Heart left ventricle (tissue), 16 donors: ENCODE data around the gene ARFGAP1. TPM values are rescaled to one million over a fixed set of nuclear protein-coding genes. Genes with fewer than 3 reads are reported as not detected.

Experiments used
- ATAC-seq, 4 donors: fragments of 200-7000 bp; cut with Tn5 transposase; one replicate each; pipeline ENCODE4 v1.9.1; 2020 to 2022; ENCODE audit warnings: moderate library complexity in 4 of 4, mild to moderate bottlenecking in 3 of 4, moderate number of reproducible peaks in 1 of 4
- DNase-seq, 5 donors: peaks; one replicate each; pipeline ENCODE4 v3.0.0-alpha.2; 2020
- H3K27ac ChIP-seq, 12 donors: fragments of 200-600 bp; sonication (generic) in 4 of 12; one replicate each; pipeline versions ENCODE4 v1.5.0 to v1.8.0; 2016 to 2022; ENCODE audit warnings: mild to moderate bottlenecking in 2 of 12
- H3K27me3 ChIP-seq, 9 donors: fragments of 200-600 bp; sonication (generic) in 2 of 9; one replicate each; pipeline versions ENCODE4 v1.5.1 to v1.8.0; 2016 to 2022; ENCODE audit warnings: mild to moderate bottlenecking in 3 of 9
- H3K36me3 ChIP-seq, 9 donors: fragments of 200-600 bp; sonication (generic) in 2 of 9; one replicate each; pipeline versions ENCODE4 v1.5.0 to v1.8.0; 2018 to 2022; ENCODE audit warnings: mild to moderate bottlenecking in 2 of 9
- H3K4me1 ChIP-seq, 12 donors: fragments of 200-600 bp; sonication (generic) in 4 of 12; one replicate each; pipeline versions ENCODE4 v1.5.0 to v1.8.0; 2016 to 2022; ENCODE audit warnings: mild to moderate bottlenecking in 3 of 12
- H3K4me3 ChIP-seq, 12 donors: fragments of 200-600 bp; sonication (generic) in 4 of 12; one replicate each; pipeline versions ENCODE4 v1.5.0 to v1.8.0; 2017 to 2022; ENCODE audit warnings: mild to moderate bottlenecking in 9 of 12, moderate library complexity in 4 of 12
- H3K9me3 ChIP-seq, 12 donors: fragments of 200-600 bp; sonication (generic) in 4 of 12; one replicate each; pipeline versions ENCODE4 v1.5.0 to v1.8.0; 2016 to 2022; ENCODE audit warnings: mild to moderate bottlenecking in 1 of 12
- CTCF ChIP-seq, 12 donors: fragments of 200-600 bp; sonication (generic) in 4 of 12; IDR thresholded peaks; one replicate each; pipeline versions ENCODE4 v1.5.0 to v1.8.0; 2018 to 2022; ENCODE audit warnings: antibody characterized with exemption in 12 of 12, mild to moderate bottlenecking in 5 of 12
- POLR2A ChIP-seq, 2 donors: fragments of 450-650 bp; IDR thresholded peaks; one replicate each; pipeline ENCODE4 v1.6.1; 2017; ENCODE audit warnings: antibody characterized with exemption in 2 of 2, mild to moderate bottlenecking in 2 of 2, moderate library complexity in 2 of 2
- WGBS, 4 donors: extraction: QIAGEN DNeasy Blood & Tissue Kit in 2 of 4; methylation state at CpG; one replicate each; pipeline versions ENCODE4 v1.1.5 to v1.1.7; 2013 to 2018; 5-methylcytosine and 5-hydroxymethylcytosine counted together
- intact Hi-C, 10 donors: fragments of 100-400 bp; cut with DNase I; formaldehyde crosslinking; loops; one replicate each; pipeline versions ENCODE4 v1.11.1 to v1.14.2; 2022
- polyA plus RNA-seq, 2 donors: library from polyadenylated mRNA; stranded (reverse); fragments of 200-250 nt; gene quantifications; one replicate each; pipeline ENCODE4 v1.2.3, GENCODE V29; 2013
- total RNA-seq, 9 donors: library from RNA; depleted of rRNA in 2 of 9; stranded (reverse); fragments of >200 nt in 2 of 9; fragmentation: NEBNext Ultra II Directional in 3 of 9; extraction: Animal tissue kit (Norgen Biotek cat#: 25700) in 3 of 9; gene quantifications; one replicate each; pipeline versions ENCODE4 v1.1.0 to v1.2.4, GENCODE V29; 2016 to 2023
- donor health status: ischemic (EF 13 %, LVEDD 7.1; RV severe dilation, severe dysfunction).
- donor health status: healthy with polysubstance abuse.
- donor health status: DM: no; HTN: yes; CAD: no.
- donor health status: DM: no; HTN: no; CAD: no.
- donor health status: ischemic (EF 25% LVEDD 6.9; RV normal size, moderate dysfunction).
- donor health status: ischemic (EF 25% LVEDD 5.7; RV mildly dilated, moderate dysfunction).
- donor health status: healthy.
- donor health status: DM: yes; HTN: yes; CAD: no.
- donor health status: ischemic (EF 35%, LVEDD 5.7; RV mildly dilated, moderate dysfunction).
- donor health status: nonischemic (EF 11% LVEDD 7.7; RV severe dilation, severe dysfunction).
- donor health status: DM: yes; HTN: yes; CAD: no.
- donor health status: PGD.
- donor health status: ischemic (EF 29% LVEDD 5.4; RV normal size, mild dysfunction).
- donor health status: nonischemic (EF 23%, LVEDD 6.1; RV moderate dilation, normal function).

Gene ARFGAP1
- total and polyA plus RNA-seq, 11 donors, result 14.3 to 51.6 (median 29.5) TPM

GRCh38 chr20:63254606-63255384 lies 17.8 kb upstream of the ARFGAP1 start:
- Histone ChIP-seq H3K27ac (no peak overlapping the region), H3K9me3 (no peaks in the 10 kb centered on the region), H3K4me3 (peak overlapping the region in 2 of 12 donors; percentile 3 to 46), H3K36me3 (no peaks in the 10 kb centered on the region), H3K27me3 (peaks cover 32 to 77% (median 51%) of the 10 kb centered on the region in 9 donors), H3K4me1 (peaks cover 0 to 21% (median 4%) of the 10 kb centered on the region in 12 donors)
- TF ChIP-seq CTCF (IDR thresholded peaks at IDR 0.05) (no peak), POLR2A (IDR thresholded peaks at IDR 0.05) (no peak)
- ATAC-seq (no peak), DNase-seq (no peak)
- 4 to 13% (median 7%) methylated on average over 4 to 56 of the region's 56 CpGs for WGBS, 4 donors
- intact Hi-C loops, result loop anchor here in 1 of 10 donors (5.0 kb wide), 1 partner anchor 197 kb away; no protein-coding TSS in a partner anchor

GRCh38 chr20:63255931-63256704 lies 16.5 kb upstream of the ARFGAP1 start:
- TF ChIP-seq CTCF (IDR thresholded peaks at IDR 0.05), result no peak
- TF ChIP-seq POLR2A (IDR thresholded peaks at IDR 0.05), result no peak
- H3K4me3 ChIP-seq, result no peak overlapping the region
- whole genome bisulfite sequencing, 4 donors, result 55 to 69% (median 61%) methylated on average over 23 to 31 of the region's 31 CpGs
- peaks cover 0 to 21% (median 4%) of the 10 kb centered on the region in 12 donors for H3K4me1 ChIP-seq
- ATAC-seq (no peak), DNase-seq (no peak)
- intact Hi-C loops, result no loop called here
- no peaks in the 10 kb centered on the region for H3K9me3 ChIP-seq
- H3K36me3 ChIP-seq, result no peaks in the 10 kb centered on the region
- H3K27ac ChIP-seq, result no peak overlapping the region
- H3K27me3 ChIP-seq, result peaks cover 32 to 84% (median 49%) of the 10 kb centered on the region in 9 donors

- no peak overlapping the region for H3K27ac ChIP-seq
- H3K9me3 ChIP-seq, result no peaks in the 10 kb centered on the region
- no peaks in the 10 kb centered on the region for H3K36me3 ChIP-seq
- intact Hi-C loops, result no loop called here
- ATAC-seq (no peak), DNase-seq (no peak)
- H3K27me3 ChIP-seq, result peaks cover 31 to 87% (median 47%) of the 10 kb centered on the region in 9 donors
- H3K4me3 ChIP-seq, result no peak overlapping the region
- H3K4me1 ChIP-seq, result peaks cover 0 to 21% (median 4%) of the 10 kb centered on the region in 12 donors
- TF ChIP-seq POLR2A (IDR thresholded peaks at IDR 0.05), result no peak
- TF ChIP-seq CTCF (IDR thresholded peaks at IDR 0.05), result no peak
- 85 to 93% (median 90%) methylated on average over 4 of the region's 4 CpGs for WGBS, 4 donors
Measured at GRCh38 chr20:63256954-63257353, 15.7 kb upstream of the ARFGAP1 start.

- H3K27ac ChIP-seq, result no peak overlapping the region
- no peaks in the 10 kb centered on the region for H3K36me3 ChIP-seq
- no peak for DNase-seq
- intact Hi-C loops, result no loop called here
- H3K9me3 ChIP-seq, result no peaks in the 10 kb centered on the region
- H3K4me3 ChIP-seq, result no peak overlapping the region
- WGBS, 4 donors, result 87 to 92% (median 89%) methylated on average over 12 to 13 of the region's 13 CpGs
- ATAC-seq, result no peak
- no peak for TF ChIP-seq CTCF (IDR thresholded peaks at IDR 0.05)
- TF ChIP-seq POLR2A (IDR thresholded peaks at IDR 0.05), result no peak
- peaks cover 28 to 83% (median 43%) of the 10 kb centered on the region in 9 donors for H3K27me3 ChIP-seq
- peaks cover 0 to 21% (median 4%) of the 10 kb centered on the region in 12 donors for H3K4me1 ChIP-seq
Measured at GRCh38 chr20:63257629-63258028, 15.0 kb upstream of the ARFGAP1 start.
